GM19395 (cell line): ENCODE results near the gene GAL3ST1.
"Not testable (repeated sequence)": the region's sequence is repeated elsewhere in the genome, so short reads cannot be mapped to it uniquely, and the experiment has no call there.

Experiments used
- ATAC-seq: cut with Tn5 transposase; IDR thresholded peaks from one replicate; pipeline ENCODE4 v1.9.1; 2021; ENCODE audit warnings: mild to moderate bottlenecking, moderate library complexity; ENCODE audit not compliant: unreplicated experiment

Gene GAL3ST1

GRCh38 chr22:30565341-30565740 lies 9.1 kb downstream of the GAL3ST1 start:
- no peak for ATAC-seq

DNA sequence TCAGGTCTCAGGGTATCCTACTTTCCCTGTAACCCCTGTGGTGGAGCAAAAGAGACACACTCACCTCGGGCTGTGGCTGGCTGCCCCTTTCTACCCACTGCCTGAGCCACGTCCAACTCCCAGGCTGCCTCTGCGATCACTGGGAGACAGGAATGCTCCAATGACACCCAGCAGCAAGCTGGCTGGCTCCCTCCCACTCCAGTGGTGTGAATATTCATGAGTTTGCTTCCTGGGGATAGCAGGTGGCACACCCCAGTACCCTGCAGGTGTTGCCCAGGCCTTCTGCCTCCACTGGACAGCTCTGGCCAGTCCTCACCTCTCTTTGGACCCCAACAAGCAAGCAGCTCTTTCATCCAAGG lies 9.7 kb downstream of the GAL3ST1 start:
- no peak for ATAC-seq

DNA sequence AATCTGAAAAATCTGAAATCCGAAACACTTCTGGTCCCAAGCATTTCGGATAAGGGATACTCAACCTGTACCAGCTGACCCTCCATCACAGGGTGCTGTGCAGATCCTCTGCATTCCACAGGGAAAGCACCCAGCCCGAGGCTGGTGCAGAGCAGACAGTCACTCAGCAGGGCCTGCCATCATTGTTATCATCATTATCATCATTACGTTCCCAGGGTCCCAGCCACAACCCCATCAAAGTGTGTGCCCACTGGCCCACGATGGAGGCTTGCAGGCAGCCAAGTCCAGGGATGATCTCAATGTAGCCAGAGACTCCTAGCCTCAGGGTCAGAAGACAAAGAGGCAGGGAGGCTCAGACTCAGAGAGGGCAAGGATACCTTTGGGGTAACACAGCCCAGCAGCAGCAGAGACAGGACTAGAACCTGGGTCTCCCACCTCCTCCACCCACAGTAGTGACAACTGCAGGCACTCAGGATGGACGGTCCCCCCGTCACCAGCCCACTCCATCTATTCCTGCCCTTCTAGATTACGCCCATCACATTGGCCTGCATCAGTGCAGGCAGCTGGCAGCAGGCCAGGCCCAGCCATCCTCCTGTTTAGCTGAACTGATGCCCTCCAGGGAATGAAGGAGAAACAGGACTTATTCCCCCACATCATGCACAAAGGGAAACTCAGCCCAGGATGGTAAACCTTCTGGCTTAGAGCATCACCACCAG lies 10.3 kb downstream of the GAL3ST1 start:
- ATAC-seq = no peak

GRCh38 chr22:30562366-30562765 lies 12.1 kb downstream of the GAL3ST1 start:
- ATAC-seq = no peak

DNA sequence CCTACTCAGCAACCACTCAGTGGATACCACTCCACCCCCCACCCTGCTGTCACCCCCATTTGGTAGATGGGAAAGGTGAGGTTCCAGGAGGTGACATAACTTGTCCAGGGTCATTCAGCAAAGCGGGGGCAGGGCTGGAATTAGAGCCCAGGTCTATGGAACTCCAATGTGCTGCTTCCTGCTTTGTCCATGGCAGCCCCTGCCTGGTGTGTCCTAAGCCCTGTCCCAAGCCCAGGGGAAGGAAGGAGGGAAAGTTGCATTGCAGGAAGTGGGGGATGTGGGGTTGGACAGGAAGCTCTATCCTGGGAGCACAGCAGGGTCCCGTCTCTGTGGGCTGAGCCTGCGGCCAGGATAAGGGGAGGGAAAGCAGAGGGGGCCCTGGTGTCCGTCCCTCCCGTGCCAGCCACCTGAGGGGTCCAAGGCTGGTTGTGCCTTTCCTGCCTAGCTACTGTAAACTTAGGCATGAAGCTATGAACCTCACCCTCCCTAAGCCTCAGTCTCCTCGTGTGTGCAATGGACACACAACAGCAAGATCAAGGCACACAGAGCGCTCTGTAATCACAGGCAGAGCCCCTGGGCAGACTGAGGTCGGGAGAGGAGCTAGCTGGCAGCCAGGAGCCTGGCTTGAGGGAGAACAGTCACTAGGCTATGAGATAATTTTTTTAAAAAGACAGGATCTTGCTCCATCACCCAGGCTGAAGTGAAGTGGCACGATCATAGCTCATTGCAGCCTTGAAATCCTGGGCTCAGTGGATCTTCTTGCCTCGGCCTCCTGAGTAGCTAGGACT lies 12.9 kb downstream of the GAL3ST1 start:
- ATAC-seq = no peak

DNA sequence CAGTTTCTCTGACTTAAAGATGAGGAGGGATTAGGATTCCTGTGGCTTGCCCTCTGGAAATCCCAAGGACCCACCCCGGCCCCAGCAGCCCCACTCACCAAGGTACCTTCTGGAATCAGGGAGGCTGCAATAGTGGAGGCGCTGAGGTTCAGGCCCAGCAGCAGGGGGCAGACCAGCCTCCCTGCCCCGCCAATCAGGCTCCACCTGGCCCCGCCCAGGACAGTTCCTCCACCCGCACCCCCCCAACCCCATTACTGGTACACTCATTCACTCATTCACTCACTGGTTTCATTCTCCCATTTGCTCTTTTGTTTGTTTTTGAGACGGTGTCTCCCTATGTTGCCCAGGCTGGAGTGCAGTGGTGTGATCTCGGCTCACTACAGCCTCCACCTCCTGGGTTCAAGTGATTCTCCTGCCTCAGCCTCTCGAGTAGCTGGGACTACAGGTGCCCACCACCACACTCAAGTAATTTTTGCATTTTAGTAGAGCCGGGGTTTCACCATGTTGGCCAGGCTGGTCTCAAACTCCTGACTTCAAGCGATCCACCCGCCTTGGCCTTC lies 13.7 kb downstream of the GAL3ST1 start:
- ATAC-seq = not testable (repeated sequence)

DNA sequence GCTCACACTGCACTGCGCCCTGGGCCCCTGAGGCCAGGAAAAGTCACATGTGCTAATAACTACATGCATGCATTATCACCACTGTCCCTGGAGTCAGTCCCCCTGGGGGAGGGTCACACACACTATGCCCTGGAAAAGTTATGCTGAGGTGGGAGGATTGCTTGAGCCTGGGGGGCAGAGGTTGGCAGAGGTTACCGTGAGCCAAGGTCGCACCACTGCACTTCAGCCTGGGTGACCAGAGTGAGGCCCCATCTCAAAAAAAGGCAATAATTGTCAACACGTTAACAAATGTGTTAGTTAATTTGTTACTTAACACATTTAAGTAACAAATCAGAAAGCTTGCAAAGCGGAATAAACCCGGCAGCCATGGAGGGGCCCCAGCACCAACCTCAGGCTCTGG lies 14.6 kb downstream of the GAL3ST1 start:
- no peak for ATAC-seq

DNA sequence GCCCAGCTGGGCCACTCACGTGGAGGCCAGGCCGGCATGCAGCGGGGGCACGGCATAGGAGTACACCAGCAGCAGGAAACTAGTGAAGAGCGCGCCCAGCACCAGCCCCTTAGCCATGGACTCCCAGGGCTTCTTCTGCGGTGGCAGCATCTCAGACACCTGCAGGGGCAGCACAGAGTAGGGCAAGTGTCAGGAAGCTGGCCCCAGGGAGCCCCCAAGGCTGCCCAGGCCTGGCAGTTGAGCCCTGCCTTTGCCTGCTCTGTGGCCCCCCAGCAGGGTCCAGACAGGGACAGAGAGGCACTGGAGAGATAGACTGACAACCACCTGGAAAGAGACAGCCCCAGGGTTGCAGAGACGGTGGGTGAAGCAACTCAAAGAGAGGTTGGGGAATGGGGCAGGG lies 17.2 kb downstream of the GAL3ST1 start:
- ATAC-seq = no peak

DNA sequence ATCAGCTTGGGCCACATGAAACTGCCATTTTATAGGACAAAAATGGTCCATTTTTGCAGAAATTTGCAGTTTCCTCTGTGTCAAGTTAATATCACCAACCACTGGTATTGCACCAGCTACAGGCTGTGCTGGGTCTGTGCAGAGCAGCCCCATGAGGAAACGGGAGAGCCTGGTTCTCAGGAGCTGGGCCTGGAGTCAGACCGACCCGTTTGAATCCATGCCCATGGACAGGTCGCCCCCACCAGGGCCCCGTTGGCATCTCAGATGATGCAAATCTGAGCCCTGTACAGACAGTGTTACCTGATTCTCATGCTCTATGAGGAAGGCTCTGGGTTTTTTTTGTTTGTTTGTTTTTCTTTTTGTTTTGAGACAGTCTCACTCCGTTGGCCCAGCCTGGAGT lies 18.1 kb downstream of the GAL3ST1 start:
- ATAC-seq = no peak

- no peak for ATAC-seq
Observed at GRCh38 chr22:30555282-30556210, 18.9 kb downstream of the GAL3ST1 start.

- no peak for ATAC-seq
Observed at GRCh38 chr22:30553971-30554370, 20.5 kb downstream of the GAL3ST1 start.

DNA sequence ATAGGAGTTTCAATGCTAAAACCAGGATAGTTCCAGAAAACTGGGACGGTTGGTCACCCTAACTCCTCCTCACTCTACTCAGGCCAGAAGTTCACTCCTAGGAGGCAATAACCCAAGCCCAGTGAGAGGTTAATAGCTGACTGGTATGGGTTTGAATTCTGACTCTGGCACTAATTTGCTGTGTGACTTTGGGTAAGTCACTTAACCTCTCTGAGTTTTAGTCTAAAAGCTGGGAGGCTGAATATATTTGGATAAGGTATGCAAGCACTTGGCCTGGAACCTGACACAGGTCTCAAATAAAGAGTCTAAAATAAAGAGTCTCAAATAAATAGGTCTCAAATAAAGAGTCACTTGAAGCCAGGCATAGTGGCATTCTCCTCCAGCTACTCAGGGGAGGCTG lies 21.7 kb downstream of the GAL3ST1 start:
- no peak for ATAC-seq

GRCh38 chr22:30551813-30552212 lies 22.7 kb downstream of the GAL3ST1 start:
- not testable (repeated sequence) for ATAC-seq

GRCh38 chr22:30547188-30547587 lies 27.3 kb downstream of the GAL3ST1 start:
- ATAC-seq = no peak

- no peak for ATAC-seq
Observed at GRCh38 chr22:30546616-30547015, 27.8 kb downstream of the GAL3ST1 start, which contains the start of gene SEC14L6. TSS of gene SEC14L6 (minus strand) at chr22:30546741. CDS start at chr22:30546682, 59 bp downstream.

DNA sequence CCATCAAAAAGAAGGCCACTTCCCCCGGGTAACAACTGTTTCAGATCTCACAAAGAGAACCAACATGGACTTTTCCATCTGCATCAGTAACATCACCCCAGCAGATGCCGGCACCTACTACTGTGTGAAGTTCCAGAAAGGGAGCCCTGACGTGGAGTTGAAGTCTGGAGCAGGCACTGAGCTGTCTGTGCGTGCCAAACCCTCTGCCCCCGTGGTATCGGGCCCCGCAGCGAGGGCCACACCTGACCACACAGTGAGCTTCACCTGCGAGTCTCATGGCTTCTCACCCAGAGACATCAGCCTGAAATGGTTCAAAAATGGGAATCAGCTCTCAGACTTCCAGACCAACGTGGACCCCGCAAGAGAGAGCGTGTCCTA lies 31.7 kb downstream of the GAL3ST1 start:
- no peak for ATAC-seq

GRCh38 chr22:30541961-30542810 lies 32.3 kb downstream of the GAL3ST1 start:
- ATAC-seq = no peak

DNA sequence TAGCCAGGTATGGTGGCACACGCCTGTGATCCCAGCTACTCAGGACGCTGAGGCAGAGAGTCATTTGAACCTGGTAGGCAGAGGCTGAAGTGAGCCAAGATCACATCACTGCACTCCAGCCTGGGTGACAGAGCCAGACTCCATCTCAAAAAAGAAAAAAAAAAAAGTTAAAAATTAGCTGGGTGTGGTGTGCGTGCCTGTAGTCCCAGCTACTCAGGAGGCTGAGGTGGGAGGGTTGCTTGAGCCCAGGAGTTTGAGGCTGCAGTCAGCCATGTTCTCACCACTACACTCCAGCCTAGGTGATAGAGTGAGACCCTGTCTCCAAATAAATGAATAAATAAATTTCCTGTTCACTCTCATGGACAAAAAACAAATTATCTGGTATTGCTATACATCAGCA lies 33.0 kb downstream of the GAL3ST1 start:
- not testable (repeated sequence) for ATAC-seq

DNA sequence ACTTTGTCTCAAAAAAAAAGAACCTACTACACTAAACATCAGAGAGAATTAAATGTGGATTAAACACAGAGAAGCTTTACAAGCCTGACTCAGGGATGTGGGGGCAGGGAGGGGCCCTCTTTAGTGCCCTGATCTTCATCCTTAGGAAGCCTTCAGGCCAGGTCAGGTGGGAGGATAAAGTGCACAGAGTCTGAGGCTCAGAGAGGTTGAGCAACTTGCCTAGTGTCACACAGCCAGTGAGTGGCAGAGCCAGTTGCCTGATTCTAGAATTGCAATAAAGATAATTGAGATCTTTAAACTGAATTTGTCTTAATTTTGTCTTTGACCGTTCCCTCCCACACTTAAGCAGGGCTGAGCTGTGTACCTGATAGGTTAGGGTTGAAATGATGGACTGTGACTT lies 35.1 kb downstream of the GAL3ST1 start:
- no peak for ATAC-seq

- no peak for ATAC-seq
Observed at GRCh38 chr22:30538280-30538679, 36.2 kb downstream of the GAL3ST1 start.
